K562 (cell line): ENCODE measurements around the gene SLC26A3. TPM values are rescaled to one million over a fixed set of nuclear protein-coding genes. Genes with fewer than 3 reads are reported as not detected.

Experiments
- FOXK1 ChIP-seq: sonication (generic); formaldehyde crosslinking; IDR thresholded peaks from 2 replicates; pipeline ENCODE4 v1.8.0; 2022; ENCODE audit warnings: missing genetic modification reagents, mild to moderate bottlenecking, borderline replicate concordance
- HMG20A ChIP-seq: fragments of 450-650 bp; formaldehyde crosslinking; conservative IDR thresholded peaks from 2 replicates; pipeline ENCODE4 v1.4.0; 2020; ENCODE audit warnings: mild to moderate bottlenecking, mixed read lengths
- IRF2 ChIP-seq: sonication (generic); formaldehyde crosslinking; IDR thresholded peaks from 2 replicates; pipeline ENCODE4 v1.8.1; 2022; ENCODE audit warnings: mild to moderate bottlenecking, missing genetic modification reagents
- KDM5B ChIP-seq: fragments of 200-600 bp; sonication (generic); IDR thresholded peaks from 2 replicates; pipeline ENCODE4 v1.6.1; 2012; ENCODE audit warnings: low read depth, mild to moderate bottlenecking, moderate library complexity, low read length, control low read depth, inconsistent platforms; ENCODE audit not compliant: insufficient replicate concordance
- KHSRP ChIP-seq: fragments of 450-650 bp; IDR thresholded peaks from 2 replicates; pipeline ENCODE4 v1.6.1; 2017
- OTX1 ChIP-seq: fragments of 450-650 bp; formaldehyde crosslinking; IDR thresholded peaks from 2 replicates; pipeline ENCODE4 v1.4.0; 2022; ENCODE audit warnings: mild to moderate bottlenecking
- RBBP5 ChIP-seq: fragments of 200-600 bp; sonication (generic); IDR thresholded peaks from 2 replicates; pipeline ENCODE4 v1.6.1; 2012; ENCODE audit warnings: borderline replicate concordance, mild to moderate bottlenecking, low read length, control low read depth, inconsistent platforms; ENCODE audit not compliant: insufficient read depth, poor library complexity, severe bottlenecking
- polyA plus RNA-seq, 8 experiments: library from polyadenylated mRNA; depleted of rRNA in 4 of 8; stranded (reverse) in 5 of 8; unstranded in 3 of 8; fragments of >200 nt; fragmentation: Nextera tagmentation in 2 of 8; fragmentation: Illumina TruSeq in 1 of 8; extraction: Ambion mirVana in 2 of 8; extraction: Trizol in 1 of 8; gene quantifications; 2 replicates each; pipeline versions ENCODE4 v1.2.1 to v1.2.3, GENCODE V29; 2011 to 2014; ENCODE audit warnings: inconsistent platforms in 1 of 8, missing spikeins in 1 of 8
- total RNA-seq, 7 experiments: library from RNA; depleted of rRNA in 6 of 7; stranded (reverse); fragments of >200 nt in 6 of 7; fragmentation: Illumina TruSeq in 2 of 7; extraction: Trizol in 2 of 7; gene quantifications; 2 replicates each; pipeline versions ENCODE4 v1.2.1 to v1.2.3, GENCODE V29; 2011 to 2021; ENCODE audit warnings: low replicate concordance in 1 of 7
- TF ChIP-seq, protein P1 (sequence below): fragments of 250-450 bp; sonication (Bioruptor Pico); IDR thresholded peaks from 2 replicates; pipeline ENCODE4 v1.4.0; 2020
- TF ChIP-seq, protein P2 (sequence below): fragments of 450-650 bp; formaldehyde crosslinking; IDR thresholded peaks from 2 replicates; pipeline ENCODE4 v1.4.0; 2022; ENCODE audit warnings: mild to moderate bottlenecking, moderate library complexity
- TF ChIP-seq, protein P3 (sequence below): fragments of 450-650 bp; IDR thresholded peaks from 2 replicates; pipeline ENCODE4 v1.6.1; 2018; ENCODE audit not compliant: partially characterized antibody
- TF ChIP-seq, protein P4 (sequence below): sonication (generic); formaldehyde crosslinking; IDR thresholded peaks from 2 replicates; pipeline ENCODE4 v1.8.0; 2023; ENCODE audit warnings: mild to moderate bottlenecking, missing genetic modification reagents

Gene SLC26A3
- total and polyA plus RNA-seq, 9 of the 15 experiments (the other 6 are each of a cell fraction or from before 2014, with no cell fraction given) = 0.86 TPM; not detected in 8

DNA sequence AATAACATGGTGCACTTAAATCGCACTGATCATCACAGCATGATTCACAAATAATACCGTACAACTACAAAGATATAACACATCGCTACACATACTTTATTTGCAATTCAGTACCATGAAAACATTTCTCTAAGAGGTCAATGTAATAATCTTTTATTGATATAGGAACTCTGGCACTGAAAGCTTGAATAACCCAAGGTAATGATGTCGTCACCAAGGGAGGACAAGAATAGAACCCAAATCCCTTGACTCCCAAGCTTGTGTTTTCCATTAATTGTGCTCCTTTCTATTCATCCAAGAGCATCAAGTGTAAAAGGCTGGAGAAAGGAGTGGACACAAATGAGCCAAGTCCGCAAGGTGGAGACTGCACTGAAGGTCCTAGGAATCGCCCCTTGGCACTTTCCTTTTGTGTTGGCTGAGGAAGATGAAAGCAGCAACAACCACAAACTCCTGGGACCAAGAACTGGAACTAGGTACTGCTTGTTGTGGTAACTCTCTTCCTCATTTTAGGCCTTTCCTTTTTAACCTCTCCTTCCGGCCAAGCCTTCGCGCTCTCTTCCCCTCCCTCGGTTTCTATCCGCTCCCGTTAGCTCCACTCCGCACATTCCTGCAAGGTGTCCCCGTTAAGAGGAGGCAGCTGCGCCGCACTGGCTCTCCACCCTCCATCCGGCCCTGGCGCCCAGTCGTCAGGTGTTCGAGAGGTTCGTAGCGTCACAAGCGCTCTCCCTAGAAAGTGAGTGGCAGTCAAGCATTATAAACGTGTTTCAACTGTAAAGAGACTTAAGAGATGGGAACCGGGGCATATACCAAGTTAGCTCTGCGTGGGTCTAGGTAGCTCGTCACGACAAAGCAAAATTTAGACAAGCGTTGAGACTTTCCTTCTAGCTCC, 60.1 kb downstream of the SLC26A3 start (continued):
- TF ChIP-seq, protein P1, sequence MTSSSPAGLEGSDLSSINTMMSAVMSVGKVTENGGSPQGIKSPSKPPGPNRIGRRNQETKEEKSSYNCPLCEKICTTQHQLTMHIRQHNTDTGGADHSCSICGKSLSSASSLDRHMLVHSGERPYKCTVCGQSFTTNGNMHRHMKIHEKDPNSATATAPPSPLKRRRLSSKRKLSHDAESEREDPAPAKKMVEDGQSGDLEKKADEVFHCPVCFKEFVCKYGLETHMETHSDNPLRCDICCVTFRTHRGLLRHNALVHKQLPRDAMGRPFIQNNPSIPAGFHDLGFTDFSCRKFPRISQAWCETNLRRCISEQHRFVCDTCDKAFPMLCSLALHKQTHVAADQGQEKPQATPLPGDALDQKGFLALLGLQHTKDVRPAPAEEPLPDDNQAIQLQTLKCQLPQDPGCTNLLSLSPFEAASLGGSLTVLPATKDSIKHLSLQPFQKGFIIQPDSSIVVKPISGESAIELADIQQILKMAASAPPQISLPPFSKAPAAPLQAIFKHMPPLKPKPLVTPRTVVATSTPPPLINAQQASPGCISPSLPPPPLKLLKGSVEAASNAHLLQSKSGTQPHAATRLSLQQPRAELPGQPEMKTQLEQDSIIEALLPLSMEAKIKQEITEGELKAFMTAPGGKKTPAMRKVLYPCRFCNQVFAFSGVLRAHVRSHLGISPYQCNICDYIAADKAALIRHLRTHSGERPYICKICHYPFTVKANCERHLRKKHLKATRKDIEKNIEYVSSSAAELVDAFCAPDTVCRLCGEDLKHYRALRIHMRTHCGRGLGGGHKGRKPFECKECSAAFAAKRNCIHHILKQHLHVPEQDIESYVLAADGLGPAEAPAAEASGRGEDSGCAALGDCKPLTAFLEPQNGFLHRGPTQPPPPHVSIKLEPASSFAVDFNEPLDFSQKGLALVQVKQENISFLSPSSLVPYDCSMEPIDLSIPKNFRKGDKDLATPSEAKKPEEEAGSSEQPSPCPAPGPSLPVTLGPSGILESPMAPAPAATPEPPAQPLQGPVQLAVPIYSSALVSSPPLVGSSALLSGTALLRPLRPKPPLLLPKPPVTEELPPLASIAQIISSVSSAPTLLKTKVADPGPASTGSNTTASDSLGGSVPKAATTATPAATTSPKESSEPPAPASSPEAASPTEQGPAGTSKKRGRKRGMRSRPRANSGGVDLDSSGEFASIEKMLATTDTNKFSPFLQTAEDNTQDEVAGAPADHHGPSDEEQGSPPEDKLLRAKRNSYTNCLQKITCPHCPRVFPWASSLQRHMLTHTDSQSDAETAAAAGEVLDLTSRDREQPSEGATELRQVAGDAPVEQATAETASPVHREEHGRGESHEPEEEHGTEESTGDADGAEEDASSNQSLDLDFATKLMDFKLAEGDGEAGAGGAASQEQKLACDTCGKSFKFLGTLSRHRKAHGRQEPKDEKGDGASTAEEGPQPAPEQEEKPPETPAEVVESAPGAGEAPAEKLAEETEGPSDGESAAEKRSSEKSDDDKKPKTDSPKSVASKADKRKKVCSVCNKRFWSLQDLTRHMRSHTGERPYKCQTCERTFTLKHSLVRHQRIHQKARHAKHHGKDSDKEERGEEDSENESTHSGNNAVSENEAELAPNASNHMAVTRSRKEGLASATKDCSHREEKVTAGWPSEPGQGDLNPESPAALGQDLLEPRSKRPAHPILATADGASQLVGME (CRISPR knock-in tag) = peak; percentile 75; the same call in 1 of the 2 replicates
- TF ChIP-seq KHSRP (no peak), RBBP5 (peak; percentile 79), FOXK1 (CRISPR knock-in tag) (peak; percentile 86; the same call in 1 of the 2 replicates), KDM5B (peak; percentile 36), HMG20A (CRISPR knock-in tag) (0 out of 2 replicates have a peak, but pooled peaks have one; percentile 65), IRF2 (CRISPR knock-in tag) (no peak), OTX1 (CRISPR knock-in tag) (peak; percentile 79; the same call in 1 of the 2 replicates)
- TF ChIP-seq, protein P2, sequence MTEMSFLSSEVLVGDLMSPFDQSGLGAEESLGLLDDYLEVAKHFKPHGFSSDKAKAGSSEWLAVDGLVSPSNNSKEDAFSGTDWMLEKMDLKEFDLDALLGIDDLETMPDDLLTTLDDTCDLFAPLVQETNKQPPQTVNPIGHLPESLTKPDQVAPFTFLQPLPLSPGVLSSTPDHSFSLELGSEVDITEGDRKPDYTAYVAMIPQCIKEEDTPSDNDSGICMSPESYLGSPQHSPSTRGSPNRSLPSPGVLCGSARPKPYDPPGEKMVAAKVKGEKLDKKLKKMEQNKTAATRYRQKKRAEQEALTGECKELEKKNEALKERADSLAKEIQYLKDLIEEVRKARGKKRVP (CRISPR knock-in tag) = peak; percentile 8; the same call in 1 of the 2 replicates
- TF ChIP-seq, protein P3, sequence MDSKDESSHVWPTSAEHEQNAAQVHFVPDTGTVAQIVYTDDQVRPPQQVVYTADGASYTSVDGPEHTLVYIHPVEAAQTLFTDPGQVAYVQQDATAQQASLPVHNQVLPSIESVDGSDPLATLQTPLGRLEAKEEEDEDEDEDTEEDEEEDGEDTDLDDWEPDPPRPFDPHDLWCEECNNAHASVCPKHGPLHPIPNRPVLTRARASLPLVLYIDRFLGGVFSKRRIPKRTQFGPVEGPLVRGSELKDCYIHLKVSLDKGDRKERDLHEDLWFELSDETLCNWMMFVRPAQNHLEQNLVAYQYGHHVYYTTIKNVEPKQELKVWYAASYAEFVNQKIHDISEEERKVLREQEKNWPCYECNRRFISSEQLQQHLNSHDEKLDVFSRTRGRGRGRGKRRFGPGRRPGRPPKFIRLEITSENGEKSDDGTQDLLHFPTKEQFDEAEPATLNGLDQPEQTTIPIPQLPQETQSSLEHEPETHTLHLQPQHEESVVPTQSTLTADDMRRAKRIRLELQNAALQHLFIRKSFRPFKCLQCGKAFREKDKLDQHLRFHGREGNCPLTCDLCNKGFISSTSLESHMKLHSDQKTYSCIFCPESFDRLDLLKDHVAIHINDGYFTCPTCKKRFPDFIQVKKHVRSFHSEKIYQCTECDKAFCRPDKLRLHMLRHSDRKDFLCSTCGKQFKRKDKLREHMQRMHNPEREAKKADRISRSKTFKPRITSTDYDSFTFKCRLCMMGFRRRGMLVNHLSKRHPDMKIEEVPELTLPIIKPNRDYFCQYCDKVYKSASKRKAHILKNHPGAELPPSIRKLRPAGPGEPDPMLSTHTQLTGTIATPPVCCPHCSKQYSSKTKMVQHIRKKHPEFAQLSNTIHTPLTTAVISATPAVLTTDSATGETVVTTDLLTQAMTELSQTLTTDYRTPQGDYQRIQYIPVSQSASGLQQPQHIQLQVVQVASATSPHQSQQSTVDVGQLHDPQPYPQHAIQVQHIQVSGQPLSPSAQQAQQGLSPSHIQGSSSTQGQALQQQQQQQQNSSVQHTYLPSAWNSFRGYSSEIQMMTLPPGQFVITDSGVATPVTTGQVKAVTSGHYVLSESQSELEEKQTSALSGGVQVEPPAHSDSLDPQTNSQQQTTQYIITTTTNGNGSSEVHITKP = no peak
- TF ChIP-seq, protein P4, sequence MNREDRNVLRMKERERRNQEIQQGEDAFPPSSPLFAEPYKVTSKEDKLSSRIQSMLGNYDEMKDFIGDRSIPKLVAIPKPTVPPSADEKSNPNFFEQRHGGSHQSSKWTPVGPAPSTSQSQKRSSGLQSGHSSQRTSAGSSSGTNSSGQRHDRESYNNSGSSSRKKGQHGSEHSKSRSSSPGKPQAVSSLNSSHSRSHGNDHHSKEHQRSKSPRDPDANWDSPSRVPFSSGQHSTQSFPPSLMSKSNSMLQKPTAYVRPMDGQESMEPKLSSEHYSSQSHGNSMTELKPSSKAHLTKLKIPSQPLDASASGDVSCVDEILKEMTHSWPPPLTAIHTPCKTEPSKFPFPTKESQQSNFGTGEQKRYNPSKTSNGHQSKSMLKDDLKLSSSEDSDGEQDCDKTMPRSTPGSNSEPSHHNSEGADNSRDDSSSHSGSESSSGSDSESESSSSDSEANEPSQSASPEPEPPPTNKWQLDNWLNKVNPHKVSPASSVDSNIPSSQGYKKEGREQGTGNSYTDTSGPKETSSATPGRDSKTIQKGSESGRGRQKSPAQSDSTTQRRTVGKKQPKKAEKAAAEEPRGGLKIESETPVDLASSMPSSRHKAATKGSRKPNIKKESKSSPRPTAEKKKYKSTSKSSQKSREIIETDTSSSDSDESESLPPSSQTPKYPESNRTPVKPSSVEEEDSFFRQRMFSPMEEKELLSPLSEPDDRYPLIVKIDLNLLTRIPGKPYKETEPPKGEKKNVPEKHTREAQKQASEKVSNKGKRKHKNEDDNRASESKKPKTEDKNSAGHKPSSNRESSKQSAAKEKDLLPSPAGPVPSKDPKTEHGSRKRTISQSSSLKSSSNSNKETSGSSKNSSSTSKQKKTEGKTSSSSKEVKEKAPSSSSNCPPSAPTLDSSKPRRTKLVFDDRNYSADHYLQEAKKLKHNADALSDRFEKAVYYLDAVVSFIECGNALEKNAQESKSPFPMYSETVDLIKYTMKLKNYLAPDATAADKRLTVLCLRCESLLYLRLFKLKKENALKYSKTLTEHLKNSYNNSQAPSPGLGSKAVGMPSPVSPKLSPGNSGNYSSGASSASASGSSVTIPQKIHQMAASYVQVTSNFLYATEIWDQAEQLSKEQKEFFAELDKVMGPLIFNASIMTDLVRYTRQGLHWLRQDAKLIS = no peak; the same call in 1 of the 2 replicates
